Hematopoietic multipotent progenitor cell treated with erythropoietin and hydrocortisone succinate and interleukin-3 and kit ligand, for 8 days (in vitro differentiated cells): ENCODE results near the gene CTNNA3.
"Not testable (repeated sequence)": the region's sequence is repeated elsewhere in the genome, so short reads cannot be mapped to it uniquely, and the experiment has no call there.

ENCODE experiments used
- DNase-seq: peaks from one replicate; pipeline ENCODE4 v3.0.0-alpha.2; 2015

CTNNA3 gene

DNA sequence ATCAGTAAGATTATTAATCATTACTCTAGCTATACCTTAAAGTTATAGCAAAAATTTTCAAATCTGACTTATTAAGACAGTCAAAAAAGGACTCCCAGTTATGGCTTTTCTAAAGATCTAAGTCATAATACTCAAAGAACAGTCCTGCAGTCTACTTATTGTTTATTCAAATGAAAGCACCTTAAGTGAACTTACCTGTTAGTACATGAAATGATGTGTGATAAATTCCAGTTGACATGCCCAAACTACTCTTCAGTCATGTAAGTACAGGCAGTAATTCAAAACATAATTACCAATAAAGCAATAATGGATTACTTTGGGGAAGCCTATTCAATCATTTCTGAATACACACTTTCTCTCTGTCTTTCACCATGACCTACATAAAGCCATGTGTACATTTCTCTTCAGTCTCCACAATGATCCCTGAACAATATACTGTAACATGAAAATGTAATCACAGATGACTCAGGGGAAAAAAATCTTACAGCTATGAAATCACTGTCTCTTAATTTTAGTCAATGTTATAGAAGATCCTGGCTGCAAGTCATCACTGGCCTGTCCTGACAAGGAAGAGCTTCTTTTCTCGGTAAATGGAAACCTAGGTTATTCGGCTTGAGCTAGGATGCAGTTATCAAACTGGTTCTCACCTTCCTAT, 1190.9 kb downstream of the CTNNA3 start:
- DNase-seq, result no peak

DNA sequence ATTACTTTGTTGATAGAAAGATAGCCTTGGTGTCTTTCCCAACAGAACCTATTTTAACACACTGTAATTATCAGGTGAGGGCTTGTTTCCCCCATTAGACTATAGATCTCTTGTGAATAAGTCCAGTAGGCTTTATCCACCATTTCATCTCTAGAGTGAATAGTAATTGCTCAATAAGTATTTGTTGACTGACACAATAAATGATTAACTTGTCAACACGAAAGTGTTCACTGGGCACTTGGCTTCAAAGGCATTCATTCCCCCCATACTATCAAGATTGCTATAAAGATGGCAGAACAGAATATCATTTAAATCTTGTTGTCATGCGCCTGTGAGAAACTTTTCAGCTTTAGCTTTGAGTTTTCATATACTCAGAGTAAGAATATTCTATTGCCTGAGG, 1194.6 kb downstream of the CTNNA3 start:
- DNase-seq, result no peak

DNA sequence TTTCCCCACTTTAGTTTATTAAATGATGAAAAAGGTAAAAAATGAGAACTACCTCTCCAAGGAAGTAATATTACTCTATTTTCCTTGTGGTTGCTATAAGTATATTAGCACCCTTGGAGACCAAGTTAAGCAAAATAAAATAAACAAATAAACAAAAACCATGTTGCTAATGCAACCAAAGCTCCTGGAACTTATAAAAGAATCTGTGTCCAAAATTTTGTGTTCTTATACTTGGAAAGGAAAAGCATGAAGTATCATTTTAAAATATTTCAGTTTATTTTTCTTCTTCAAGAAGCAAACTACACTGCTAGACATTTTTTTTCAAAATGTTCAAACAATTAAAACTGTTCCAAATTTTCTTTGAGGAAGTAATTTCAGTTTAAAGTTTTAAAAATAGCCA, 1212.0 kb downstream of the CTNNA3 start:
- no peak for DNase-seq

DNA sequence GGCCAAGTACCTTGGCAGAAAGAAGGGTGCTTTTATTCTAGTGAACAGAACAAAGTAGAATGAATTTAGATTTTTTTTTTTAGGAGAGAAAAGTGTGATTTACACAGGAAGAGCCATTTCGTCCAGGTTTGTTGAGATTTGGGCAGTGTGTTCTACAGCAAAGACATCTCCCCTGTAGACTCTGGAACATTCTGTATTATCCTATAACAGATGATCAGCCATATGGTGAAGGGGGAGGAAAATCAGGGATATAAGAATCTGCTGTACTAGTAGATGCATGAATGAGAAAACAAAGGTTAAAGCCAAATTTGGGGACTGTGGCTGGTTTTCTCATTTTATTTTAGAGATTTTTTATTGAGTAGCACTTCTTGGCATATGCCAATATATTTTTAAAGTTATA, 1223.8 kb downstream of the CTNNA3 start:
- DNase-seq, result no peak

DNA sequence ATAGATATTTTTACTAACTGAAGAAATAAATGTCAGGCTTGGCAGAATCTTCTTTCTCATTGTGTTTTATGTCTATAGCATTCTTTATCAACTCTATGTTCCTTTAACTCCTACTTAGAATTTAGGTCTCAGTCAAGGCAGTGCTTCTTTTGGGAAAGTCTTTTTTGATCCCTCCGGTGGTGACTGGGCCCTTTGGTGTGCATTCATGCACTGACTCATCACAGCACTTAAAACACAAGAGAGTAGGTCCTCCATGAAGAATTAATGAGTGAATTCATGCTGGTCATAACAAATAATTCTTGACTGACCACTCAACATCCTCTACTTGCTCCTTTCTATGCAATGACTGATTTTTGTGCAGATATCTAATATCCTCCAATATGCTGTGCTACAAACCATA, 1229.0 kb downstream of the CTNNA3 start:
- no peak for DNase-seq

DNA sequence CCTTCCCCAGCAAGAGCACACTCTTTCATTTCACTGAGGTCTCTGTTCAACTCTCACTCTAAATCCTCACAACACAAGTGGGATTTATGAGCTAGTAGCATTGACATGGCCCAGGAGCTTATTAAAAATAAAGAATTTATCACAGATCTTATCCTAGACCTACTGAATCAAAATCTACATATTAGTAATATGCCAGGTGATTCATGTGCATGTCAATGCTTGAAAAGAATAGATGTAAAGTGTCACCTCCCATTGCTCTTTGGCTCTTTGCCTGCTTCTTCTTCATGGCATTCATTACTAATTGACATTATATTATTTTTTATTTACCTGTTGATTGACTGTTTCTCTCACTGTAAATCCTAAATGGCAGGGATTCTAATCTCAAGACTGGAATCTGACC, 1229.4 kb downstream of the CTNNA3 start:
- no peak for DNase-seq

DNA sequence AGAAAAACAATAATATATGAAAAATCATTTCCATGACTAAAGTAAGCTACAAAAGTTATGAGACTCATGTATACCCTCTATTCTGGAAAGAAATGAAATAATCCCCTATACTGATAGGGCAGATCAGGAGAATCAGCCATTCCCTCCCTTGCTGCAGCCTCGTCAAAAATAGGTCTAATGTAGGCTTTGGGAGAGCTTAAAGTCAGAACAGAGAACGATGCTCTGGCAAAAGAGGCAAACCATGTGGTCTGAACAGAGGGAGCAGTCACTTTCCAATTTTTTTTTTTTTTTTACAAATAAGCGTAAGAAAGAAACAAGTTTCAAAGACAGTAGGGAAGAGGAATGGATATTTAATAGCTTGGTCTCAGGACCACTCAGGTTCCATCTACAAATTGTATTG, 1232.4 kb downstream of the CTNNA3 start:
- no peak for DNase-seq

DNA sequence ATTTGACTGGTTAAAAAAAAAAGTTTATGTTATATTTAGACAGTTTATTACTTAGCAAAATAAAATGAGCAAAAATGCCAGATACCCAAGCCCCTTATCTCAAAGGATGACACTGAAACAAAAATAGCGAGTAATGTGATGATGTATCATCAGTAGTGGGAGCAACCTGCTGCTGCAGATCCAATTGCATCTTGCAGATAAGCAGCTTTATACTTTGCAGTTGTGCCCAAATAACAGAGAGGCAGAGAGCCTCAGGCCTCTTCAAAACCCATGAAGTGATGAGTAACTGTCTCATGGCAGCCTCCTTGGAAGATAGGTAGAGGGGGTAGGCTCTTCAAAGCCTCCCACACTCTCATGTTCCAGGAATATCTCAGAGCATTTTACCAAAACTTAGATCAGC, 1238.4 kb downstream of the CTNNA3 start:
- no peak for DNase-seq

DNA sequence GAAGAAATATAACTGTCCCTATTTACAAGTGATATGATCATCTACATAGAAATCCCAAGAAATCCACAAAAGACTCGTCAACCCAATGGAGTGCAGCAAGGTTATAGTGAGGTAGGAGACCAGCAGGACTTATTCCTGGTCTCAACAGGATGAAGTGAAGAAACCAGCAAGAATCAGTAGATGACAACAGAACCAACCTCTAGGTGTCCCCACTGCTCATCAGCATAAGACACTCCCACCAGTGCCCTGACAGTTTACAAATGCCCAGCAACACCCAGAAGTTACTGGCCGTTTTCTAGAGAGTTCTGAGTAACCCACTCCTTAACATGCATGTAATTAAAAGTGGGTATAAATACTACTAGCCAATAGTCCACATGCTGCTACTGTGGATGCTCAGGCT, 1240.7 kb downstream of the CTNNA3 start:
- no peak for DNase-seq

DNA sequence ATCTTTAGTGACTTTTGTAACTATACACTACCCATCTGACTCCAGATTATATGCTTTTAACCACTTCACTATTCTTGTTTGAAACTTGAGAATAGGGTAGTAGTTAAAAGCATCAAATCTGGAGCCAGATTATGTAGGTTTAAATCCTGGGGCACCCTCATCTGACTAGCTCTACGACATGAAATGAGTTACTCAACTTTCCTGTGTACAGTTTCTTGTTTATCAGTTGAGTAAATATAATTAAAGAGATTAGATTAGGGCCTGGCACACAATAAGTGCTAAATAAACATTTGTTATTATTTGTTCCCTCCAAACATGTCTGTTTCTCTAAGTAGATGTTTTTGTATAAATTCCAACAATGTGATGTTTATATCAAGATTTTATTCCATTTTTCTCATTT, 1255.4 kb downstream of the CTNNA3 start:
- DNase-seq, result no peak

DNA sequence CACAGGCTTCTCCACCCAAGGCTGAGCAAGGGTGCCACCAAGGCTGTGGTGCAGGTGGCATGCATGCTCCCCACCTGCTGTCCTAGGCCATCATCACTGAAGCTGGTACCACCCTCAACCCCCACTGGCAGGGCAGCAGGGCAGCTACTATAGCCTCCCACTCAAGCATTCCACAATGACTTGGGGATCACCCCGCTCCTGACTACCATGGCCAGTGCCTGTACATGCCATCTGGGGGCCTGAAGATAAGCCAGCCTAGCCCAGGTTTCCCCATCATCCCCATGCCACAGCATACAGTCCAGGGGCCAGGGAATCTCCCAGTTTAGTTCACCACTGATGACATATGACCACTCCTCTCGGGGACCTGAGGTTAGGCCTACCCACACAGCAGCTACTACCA, 1281.1 kb downstream of the CTNNA3 start:
- no peak for DNase-seq

DNA sequence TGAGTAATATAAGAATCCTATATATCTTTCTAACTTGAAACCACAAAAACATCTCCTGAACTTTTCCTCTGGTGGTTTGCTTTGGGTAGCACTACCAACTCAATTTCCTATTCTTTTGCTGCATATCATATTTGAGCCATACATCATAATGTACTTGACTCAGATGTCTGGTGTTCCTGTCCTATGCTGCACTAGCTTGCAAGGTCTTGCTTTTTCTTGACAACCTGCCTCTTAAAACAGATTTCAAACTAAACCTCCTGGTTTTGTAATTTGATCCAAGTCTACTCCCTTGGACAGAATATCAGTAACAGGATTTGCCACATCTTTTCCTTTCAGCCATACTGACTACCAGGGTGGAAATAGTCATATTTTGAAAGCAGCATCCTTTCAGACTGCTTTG, 1290.4 kb downstream of the CTNNA3 start:
- DNase-seq, result no peak

DNA sequence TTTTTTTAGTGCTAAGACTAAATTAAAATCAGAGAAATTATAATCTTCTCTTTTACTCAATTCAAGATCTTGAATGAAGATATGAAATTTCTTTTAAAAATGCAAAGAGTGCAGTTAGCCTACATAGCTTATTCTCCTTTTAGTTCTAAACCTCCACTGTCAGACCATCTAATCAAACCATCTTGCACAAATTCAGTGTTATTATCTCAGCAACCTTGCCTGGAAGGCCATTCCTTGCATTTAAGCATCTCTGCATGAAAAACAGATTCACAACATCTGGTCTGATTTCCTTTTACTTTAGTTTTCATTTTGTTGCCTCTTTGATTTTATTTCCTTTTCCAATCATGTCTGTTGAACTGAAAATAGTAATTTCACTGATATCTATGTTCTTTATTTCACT, 1297.3 kb downstream of the CTNNA3 start:
- DNase-seq, result no peak

DNA sequence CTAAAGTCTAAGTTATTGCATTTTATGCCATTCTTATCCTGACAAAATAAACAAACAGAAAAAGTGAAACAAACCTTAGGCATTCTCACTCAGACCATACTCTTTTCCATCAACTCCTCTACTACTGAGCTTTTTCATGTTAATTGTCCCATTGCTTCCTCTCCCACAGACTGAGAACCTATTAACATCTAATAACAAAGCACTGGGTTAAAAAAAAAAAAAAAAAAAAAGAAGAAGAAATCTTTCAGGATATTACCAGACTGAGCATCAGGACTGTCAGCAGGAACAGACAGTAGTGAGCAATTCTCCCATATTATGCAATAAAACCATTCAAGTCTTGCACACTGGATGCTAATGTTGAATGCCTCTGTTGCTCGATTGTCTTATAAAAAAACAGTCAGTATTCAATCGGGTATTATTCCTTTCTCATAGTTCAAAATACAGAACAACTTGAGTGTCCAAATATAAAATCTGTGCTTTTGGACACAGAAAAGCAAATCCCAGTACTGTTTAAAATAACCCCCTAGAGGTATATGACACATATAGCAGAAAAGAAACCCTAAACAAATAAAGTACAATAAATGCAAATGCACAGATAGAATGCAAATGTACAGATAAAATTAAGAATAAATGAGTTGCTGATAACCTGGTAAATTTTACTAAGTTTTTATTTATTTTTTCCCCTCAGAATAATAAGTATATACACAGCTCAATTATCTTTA, 1301.5 kb downstream of the CTNNA3 start:
- DNase-seq, result no peak

DNA sequence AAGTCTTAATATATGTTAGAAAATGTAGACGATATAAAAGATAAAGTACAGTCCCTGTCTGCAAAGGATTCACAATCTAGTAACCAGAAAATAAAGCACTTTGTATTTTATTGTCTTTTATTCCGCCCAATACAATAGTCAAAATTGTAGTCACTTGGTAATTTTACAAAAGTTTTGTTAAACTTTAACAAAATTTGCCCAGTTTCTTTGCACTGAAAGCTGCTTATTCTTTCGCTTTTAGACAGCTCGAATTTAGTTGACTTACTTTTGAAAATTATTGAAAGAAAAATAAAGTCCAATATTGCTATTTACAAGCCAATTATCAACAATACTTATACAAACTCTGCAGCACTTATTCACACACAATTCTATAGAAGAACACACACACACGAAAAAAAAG, 1305.1 kb downstream of the CTNNA3 start:
- DNase-seq, result no peak

DNA sequence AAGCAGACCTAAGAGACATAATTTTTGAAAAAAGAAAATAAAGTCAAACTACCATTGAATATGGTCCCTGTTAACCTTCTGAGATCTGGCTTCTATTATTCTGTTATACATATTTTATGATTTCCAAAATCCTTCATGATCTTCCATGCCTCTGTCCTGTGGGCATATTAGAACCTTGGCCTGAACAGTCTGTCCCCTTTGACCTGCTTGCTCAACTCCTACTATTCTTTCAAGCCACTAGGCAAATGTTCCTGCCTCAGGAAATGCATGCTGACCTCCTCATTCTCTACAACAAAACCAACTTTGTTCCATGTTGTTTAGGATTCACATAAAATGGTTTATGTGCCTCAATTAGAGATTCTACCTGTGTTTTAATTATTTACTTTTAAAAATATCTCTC, 1315.0 kb downstream of the CTNNA3 start:
- DNase-seq, result no peak

DNA sequence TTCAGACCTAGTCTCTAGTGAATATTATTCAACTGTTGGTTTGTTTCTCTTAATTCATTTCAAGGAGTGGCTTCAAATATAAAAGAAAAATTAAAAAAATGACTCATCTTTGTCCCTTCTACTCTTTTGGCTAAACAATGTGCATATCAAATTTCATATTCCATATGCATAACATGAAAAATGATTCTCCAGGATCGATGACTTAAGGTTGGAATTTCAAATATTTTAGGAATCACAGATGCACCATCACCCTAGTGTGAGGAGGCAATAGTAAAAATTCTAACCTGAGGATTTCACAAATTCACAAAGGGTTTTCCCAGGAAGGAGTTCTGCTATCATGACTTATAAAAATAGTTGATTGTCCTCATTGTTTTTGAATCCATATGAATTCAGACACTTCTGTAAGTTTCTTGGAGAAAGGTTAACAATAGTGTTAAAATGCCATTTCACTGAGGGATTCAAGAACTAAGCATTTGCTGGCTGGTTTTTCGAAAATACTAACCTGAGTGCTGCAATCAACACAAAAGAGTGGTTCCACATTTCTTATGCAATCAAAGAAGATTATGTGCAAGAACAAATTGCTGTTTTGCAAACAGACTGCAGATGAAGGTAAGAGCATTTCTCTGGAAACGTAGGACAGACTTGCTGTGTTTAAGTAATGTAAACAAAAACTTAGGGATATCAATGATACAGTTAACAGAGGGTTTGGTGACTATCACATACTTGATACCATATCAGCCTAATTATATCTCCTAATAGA, 1317.7 kb downstream of the CTNNA3 start:
- no peak for DNase-seq

DNA sequence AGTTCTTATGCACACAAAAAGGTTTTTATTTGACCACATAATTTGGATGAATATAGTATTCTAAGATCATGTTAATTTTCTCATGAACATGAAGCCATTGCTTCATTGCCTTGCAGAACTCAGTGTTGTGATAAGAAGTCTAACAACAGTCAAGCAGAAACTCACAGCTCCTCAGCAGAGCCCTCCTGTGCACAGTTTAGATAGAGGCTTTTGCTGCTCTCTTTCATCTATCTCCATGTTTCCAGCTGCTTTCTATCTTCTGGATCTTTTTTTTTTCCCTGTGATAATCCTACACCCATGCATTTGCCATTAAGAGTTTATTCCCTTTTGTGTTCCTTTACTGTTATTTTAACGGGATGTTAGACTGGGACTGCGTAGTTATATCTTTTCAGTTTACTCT, 1327.8 kb downstream of the CTNNA3 start:
- DNase-seq, result no peak

DNA sequence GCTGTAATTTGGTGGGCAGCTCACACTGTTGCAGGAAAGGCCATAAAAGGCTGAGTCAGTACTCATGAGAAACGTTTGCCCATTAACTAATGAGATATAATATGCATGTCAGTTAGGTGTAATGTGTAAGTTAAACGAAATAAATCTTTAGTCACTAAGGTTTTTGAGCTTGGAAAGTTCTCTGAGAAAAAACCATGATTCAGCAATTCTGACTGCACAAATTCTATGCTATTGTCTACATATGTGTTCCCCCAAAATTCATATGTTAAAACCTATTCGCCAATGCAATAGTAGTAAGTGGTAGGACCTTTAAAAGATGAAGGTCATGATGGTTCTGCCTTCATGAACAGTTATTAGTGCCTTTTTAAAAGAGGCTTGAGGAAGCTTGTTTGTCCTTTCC, 1329.8 kb downstream of the CTNNA3 start:
- DNase-seq, result no peak

DNA sequence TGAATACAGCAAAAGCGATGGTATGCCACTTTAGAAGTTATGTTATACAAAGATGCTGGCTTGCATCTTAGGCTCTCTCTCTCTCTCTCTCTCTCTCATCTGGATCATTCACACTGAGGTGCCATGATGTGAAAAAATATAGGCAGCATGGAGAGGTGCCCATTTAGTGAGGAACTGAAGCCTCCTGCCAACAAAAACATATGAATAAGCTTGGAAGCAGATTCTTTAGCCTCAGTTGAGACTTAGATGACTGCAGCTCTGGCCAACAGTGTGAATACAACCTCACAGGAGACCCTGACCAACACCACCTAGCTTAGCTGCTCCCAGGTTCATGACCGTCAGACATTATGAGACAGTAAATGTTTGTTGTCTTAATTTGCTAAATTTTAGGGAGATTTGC, 1330.3 kb downstream of the CTNNA3 start:
- no peak for DNase-seq

DNA sequence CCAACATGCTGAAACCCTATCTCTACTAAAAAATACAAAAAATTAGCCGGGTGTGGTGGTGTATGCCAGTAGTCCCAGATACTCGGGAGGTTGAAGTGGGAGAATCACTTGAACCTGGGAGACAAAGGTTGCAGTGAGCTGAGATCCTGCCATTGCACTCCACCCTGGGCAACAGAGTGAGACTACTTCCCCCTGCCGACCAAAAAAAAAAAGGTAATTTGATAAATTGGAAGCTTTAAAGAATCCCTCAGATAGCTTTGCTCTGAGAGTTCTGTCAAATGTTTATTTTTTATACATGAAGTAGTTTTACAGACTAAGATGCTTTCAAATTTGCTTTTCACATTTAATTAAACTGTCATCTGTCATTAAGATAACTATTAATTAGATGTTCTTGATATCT, 1333.5 kb downstream of the CTNNA3 start:
- no peak for DNase-seq

DNA sequence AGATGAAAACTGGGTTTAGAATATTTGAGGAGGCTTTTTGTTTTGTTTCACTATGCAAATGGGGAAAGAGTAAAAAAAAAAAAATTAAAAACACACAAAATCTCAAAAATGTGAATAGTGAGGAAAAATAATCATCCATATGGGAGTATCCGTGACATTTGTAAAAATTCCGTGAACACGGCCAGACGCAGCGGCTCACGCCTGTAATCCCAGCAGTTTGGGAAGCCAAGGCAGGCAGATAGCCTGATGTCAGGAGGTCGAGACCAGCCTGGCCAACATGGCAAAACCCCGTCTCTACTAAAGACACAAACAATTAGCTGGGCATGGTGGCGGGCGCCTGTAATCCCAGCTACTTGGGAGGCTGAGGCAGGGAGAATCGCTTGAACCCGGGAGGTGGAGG, 1342.2 kb downstream of the CTNNA3 start:
- DNase-seq, result not testable (repeated sequence)

DNA sequence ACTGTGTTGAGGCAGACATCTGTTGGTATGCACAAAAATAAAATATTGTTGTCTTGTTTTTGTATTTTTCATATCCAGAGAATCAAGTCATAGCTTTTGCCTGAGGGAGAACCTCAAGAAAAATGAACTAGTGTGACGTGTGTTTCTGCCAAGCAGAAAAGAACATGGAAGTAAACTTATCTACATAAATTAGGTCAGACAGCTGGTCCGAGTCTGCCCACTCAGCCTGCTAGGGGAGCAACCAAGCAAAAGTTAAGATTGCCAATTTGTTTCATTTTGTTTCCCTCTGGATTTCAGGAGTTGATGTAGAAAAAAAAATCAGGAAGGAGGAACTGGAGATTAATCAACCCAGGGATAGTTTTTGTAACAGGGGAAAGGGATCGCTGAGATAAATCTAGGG, 1342.6 kb downstream of the CTNNA3 start:
- no peak for DNase-seq
